ENCODE results near the gene SYNDIG1.

Gene SYNDIG1

DNA sequence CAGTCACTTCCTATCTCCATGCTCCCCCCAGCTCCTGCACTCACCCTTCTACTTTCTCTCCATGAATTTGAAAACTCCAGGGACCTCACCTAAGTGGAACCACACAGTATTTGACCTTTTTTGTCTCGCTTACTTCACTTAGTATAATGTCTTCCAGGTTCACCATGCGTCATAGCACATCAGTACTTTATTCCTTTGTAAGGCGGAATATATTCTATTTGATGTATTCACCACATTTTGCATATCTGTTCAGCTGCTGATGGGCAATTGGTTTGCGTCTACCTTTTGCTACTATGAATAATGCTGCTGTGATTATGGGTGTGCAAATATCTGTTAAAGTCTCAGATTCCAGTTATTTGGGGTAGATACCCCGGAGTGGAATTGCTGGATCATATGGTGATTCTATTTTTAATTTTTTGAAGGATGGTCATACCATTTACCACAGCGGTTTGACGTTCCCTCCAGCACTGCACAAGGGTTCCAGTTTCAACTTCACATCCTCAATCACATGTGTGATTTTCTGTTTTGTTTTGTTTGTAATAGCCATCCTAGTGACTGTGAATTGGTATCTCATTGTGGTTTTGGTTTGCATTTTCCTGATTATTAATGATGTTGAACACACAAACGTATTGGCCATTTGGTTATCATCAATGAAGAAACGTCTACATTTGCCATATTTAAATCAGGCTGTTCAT lies 20.3 kb upstream of the SYNDIG1 start:
- DNase-seq = no peak

DNA sequence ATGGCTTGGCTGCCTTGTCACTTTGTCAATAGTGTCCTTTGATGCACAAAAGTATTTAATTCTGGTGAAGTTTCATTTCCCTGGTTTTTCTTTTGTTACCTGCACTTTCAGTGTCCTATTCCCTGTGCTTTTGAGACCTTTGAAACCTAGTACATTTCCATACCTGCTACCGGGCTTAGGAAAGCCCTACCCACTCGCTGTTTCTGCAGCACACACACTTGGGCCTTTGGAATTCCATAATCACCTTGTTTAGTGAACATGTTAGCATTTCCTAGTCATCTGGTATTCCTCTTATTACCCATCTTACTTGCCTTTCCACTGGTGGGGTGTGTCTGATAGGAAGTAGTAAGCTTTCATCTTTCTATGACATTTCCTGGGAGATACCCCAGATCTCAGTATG lies 19.3 kb upstream of the SYNDIG1 start:
- no peak for DNase-seq

DNA sequence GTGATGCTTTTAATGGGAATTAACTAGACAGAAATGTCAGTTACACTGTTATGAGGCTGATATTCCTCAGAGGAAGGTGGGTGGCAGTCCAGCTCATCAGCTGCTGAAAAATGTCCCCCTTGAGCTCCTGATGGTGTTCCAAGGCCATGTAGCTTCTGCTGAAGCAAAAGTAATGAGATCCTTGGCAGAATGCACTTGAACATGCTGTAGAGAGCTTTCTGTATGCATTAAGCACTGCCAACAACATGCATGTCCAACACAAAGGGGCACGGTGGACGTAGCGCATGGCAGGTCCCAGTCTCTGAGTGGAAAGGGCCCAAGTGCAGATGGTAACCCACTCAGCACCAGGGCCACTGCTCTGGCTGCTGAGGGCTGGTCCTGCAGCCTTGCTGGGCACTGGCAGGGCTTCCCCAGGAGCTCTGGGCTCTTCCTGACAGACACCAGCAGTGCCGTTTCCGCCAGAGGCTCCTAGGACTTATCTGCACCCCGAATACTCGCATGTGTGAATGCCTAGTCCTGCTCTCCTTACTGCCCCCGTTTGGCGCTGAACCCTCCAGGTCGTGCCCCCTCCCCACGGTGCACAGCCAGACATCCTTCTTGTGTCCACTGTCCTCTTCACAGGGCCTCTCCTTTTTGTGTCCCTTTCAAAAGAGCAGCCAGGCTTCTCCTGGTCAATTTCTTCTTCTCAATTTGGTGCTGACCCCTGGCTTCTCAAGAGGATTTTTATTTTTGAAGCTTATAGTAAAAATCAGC lies 18.6 kb upstream of the SYNDIG1 start:
- DNase-seq = no peak

DNA sequence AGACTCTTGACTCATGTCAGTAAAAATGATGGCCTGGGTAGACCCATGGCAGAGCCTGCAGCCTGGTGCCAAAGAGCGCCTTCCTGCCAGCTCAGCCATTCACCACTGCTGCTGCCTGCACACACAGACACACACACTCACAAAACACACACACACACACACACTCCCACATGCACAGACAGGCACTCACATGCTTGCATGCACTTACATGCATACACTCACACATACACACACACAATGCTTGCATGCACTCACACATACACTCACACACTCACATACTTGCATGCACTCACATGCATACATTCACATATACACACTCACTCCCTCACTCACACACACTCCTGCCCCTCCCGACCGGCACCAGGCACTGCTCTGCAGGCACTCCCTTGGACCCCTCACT lies 18.0 kb upstream of the SYNDIG1 start:
- no peak for DNase-seq

DNA sequence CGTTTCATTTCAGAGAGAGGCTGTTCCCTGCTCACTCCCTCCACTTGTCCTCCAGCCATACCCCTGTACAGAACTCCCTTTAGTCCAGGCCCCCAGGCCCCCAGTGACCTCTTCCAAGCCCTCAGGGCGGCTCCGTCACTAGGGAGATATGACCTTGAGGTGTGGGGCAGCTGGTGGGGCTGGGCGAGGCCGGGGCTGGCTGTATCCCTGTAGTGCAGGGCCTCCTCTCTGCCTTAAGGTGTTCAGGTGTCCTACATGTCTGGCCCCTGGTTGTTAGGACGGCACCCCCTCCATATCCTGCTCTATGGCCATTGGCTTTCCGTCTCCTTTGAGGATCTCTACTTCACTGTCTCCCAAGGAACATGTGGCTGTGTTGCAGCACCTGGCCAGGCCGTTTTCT lies 17.4 kb upstream of the SYNDIG1 start:
- DNase-seq = no peak

DNA sequence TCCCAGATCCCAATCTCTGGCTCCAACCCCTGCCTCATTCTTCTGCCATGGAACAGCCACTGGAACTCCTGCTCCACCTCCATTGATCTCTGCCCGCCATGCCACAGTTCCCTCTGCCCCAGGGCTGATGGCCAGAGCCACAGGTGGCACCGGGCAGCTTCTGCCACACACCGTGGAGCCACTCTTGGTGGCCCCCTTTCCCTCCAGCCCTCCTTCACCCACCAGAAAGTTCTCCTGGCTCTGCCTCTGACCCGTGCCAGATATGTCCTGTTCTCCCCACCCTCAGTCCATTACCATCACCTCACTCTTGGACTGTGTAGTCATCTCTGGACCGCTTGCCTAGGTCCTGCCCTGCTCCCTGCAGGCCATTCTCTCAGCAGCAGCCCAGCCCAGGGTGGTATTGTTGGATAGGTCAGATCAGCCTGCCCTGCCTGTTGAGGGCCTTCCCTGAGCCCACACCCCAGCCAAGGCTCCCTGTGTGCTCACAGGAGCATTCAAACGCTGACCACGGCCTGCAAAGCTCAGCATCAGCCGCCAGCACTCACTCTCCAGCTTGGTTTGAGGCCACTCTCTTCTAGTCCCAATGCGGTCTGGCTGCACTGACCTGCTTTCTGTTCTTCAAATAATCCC lies 16.8 kb upstream of the SYNDIG1 start:
- DNase-seq = no peak

DNA sequence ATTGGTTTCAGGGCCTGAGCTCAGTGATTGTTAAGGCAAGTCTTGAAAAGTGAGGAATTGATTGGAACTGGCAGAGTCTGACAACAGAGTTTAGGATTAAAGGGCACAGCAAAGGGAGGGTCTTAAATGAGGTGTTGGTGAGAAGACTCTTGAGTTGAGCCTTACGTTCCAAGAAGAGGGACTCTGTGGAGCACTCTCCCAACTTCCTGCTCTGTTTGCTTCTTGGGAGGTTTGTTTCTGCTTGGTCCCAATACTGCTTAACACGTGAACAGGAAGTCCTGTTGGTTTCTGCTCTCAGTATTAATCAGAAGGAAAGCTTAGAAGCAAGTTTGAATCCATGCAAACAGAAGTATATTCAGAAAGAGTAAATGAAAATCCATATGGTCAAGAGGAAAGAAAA lies 15.6 kb upstream of the SYNDIG1 start:
- no peak for DNase-seq

DNA sequence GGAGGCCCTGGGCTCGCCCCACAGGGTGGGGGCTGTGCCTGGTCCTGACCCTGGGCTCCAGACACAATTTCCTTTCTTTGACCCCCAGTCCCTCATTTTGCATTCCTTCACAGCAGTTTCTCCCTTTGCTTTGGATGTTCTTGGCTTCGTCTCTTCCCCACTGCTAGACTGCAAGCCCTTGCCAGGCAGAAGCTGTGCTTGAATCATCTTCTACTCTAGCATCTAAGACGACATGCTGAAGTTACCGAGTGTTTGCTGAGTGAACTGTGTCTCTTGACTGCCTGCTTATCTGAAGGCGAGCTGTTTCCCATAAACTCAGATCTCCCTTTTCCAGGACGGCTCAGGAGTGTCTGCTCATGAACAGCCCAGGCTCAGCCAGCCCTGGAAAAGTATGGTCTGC lies 14.3 kb upstream of the SYNDIG1 start:
- DNase-seq = no peak

DNA sequence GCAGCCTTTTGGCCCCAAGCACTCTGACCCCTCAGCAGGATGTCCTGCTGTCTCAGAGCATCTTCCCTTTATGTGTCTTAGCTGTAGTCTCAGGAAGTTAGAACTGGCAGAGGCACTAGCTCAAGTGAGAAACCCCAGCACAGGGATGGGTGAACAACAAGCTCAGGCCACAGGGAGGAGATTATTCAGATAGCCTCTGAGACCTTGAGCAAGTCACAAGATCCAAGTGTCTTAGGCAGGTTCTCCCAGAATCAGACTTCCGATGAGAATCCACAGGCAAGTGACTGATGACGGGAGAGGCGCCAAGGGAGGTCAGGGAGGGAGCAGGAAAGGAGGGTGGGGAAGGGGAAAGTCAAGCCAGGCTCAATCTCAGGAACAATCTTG lies 13.0 kb upstream of the SYNDIG1 start:
- DNase-seq = no peak

DNA sequence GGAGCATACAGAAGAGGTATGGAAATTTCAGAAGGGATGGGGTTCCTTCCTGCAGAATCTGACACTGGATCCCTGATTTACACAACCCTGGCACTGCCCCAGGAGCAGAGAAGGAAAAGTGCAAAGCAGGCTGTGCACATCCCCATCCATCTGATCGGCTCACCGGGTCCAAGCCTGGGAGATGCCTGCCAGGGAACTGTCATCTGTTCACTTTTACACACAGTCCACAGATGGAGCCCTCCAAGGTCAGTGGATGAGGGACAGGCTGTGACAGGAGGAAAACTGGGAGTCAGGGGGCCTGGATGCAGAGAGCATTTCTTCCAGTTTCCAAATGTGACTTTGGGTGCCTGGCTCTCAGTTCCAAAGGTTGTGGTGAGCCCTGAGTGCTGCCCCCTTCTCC lies 11.0 kb upstream of the SYNDIG1 start:
- no peak for DNase-seq

DNA sequence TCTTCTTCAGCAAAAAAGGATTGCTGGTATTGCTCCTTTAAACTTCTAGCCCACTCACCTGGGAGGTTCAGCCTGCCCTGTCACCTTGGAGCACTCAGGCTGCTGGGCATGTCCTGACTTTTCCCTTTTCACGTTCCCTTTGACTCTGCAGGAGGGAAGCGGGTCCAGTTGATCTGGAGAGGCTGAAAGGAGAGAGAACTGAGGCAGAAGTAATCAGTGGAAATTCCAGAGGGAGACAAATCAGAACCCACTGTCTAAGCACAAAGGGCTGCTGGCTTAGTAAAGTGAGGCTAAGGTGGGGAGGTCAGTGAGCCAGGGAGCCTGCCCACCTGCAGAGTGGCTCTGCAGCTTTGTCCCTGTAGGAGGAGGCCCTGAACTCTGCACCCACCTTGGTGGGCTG lies 9.7 kb upstream of the SYNDIG1 start:
- no peak for DNase-seq

DNA sequence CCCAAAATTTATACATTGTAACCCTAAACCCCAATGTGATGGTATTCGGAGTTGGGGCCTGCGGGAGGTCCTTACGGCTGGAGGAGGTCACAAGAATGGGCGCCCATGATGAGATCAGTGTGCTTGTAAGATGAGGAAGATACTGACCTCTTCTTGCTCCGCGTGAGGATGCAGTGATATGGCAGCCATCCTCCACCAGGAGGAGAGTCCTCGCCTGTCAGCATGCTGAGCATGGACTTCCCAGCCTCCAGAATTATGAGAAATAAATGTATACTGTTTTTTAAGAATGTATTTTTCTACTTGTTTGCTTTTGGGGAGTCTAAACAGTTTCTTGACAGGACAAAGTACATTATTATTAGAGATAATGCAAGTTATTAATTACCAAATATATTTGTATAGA lies 8.7 kb upstream of the SYNDIG1 start:
- no peak for DNase-seq

DNA sequence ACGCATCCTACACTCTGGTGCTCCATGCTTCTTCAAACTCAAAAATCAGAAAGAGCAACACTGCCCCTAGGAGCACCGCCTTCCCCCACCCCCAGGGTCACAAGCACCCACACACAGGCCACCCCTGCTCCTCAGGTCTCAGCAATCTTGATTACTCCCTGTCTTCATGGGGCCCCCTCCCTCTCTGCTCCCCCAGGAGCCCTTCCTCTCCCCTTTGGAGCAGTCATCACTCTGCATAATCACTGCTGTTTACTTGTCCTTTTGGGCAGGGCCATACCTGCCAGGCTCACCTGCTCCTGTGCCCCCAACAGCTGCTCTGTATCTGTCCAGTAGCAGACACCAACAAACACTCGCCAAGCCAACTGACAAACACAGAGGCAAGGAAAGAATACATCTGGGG lies 7.6 kb upstream of the SYNDIG1 start:
- DNase-seq = no peak

DNA sequence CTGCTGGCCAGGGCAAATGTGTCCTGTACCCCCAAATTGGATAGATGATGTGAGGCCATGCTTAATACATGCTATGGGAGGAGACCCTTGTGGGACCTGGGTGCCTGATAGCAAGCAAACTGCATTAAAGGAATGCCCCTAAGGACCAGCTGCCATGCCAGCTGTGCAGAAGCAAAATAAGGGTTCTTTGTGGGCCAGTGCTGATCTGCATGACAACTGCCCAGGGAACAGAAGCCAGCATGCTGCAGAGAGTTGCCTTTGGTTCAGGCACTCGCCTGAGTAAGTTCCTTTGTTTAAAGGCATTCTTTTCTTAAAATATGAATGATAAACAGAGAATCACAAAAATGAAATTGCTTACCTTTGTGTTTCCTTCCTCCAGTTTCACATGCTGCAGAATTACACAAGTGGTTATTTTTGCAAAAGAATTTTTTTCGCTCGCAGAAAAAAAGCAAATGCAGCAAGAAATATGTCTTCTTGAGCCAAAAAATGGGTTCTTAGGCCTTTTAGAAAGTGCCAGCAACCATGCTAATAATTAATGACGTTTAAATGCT lies 6.9 kb upstream of the SYNDIG1 start:
- DNase-seq = no peak

DNA sequence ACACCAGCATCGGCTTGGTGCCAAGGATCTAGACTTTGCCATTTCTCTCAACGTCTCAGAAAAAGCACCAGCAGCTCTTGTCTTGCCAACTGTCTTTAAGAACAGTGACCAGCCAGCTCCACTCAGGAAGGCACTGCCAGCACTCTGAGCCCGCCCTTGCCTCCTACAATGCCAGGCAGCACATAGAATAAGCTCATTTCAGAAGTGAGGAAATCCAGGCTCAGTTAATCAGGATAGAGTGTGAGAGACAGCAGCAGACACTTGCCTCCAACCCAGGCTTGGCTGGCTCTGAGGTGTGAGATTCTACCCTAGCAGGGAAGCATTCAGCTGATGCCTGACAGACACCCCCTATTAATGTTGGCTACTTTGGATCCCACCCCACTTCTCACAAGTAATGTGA lies 4.3 kb upstream of the SYNDIG1 start:
- no peak for DNase-seq

DNA sequence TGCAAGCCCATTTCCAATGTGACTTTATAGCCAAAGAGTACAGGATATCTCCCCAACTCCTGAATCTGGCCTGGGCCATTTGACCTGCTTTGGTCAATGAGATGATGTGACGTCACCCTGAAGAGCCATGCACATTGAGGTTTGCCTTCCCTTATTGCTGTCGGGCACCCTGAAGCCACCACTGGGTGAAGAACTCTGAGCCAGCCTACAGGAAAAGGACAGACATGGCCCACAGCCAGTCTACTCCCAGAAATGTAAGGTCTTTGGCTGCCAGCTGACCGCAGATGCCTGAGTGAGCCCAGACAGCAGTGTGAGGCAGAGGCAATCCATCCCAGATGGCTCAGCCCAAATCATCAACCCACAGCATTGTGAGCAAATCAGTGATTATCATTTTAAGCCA lies 3.7 kb upstream of the SYNDIG1 start:
- no peak for DNase-seq

DNA sequence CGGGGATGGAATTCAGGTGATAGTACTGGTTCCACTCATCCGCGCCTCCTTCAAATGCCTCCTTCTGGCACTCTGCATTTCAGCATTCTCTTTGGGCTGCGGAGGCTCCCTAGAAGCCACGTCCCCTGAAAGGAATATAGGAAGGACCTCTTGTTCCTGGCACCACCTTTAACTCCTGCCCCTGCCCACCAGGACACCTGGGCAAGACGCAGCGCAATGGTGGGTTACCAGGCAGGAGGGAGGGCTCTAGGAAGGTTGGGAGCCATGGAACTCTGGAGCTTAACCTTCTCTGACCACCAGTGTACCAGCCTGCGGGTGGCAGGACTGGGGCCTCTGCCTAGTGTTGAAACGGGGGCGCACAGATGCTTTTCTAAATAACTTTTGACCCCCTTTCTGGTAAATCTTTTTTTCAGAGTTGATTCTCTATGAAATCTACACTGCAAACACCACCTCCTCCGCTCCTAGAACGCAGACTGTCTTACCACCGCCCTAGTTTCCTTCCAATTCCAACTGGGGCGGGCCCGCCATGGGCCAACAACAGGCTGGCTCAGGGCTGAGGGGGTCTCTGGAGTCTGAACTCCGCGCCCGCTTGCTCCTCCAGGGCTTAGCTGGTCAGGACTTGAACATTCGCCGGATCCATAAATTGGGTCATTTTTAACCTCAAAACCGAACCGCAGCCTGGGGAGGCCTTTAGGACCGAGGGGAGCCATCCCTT lies 871 bp upstream of the SYNDIG1 start:
- no peak for DNase-seq

DNA sequence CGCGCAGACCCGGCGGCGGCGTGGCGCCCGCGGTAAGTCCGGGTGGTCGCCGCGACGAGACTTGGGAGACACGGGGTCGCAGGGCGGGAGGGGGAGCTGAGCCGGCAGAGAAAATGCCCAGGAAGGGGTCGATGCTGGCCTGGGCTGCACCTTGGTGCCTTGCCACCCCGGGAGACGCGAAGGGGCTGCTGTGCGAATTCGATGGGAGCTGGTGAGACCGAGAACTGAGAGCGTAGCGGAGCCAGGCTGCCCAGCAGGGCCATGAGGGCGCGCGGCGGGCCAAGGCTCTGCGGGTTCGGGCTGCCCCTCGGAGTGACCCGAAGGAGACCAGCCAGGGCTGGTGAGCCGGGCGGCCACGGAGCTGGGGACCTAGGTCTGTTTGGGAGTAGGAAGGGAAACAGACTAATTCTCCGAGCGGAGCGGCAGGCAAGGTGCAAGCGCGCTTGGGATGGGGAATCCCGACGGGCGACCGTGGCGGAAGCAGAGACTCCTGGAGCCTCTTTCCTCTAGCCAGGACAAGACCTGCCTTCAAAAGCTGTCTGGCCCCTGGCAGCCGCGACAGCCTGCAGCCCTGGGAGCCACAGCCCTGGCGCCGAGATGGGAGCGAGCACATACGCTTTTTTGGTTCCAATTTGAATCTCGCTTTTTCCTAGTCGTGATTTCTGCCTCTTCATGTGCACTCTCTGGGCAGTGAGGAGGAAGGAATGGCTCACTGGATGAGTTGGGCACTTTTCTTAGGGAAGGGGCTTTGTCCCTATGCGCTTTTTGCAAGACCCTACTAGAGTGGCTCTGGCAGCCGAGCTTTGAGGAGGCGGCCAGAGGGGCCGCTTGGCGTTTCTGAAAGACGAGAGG lies 691 bp downstream of the SYNDIG1 start:
- no peak for DNase-seq

DNA sequence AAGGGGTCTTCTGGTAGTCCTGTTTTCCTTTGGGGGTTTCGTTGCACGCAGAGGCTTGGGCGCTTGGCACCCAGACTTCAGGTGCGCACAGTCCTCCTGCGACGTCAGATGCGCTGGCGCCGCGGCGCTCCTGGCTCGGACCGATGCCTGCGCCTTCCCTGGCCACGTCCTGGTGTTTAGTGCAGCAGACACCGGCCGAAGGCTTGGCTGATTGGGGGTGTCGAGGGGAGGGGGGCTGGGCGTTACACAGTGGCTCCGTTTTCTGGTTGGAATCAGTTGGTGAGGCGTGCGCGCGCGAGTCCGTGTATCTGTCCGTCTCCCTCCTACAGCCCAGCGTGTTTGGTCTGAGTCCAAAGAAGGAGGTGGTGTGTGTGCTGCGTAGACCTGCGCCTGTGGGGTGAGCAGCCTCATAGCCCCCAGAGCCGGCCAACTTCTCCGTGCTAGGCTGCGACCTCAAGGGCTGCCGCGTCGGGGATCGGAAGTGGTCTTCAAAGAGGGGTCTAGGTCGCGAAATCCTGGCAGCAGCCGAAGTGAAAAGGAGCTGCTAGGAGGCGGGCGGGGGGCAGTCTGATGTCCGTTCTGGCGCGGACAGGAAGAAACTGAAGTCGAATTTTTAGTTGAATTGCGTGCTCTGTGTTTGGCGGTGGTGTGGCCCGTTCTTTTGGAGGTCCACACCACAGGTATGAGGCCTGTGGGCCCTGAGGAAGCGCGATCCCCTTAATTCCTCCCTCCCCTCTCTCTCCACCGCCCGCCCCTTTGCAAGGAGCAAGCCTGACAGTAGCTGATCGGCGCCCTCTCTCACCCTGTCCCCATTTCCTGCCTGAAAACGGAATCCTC lies 1.5 kb downstream of the SYNDIG1 start:
- no peak for DNase-seq

DNA sequence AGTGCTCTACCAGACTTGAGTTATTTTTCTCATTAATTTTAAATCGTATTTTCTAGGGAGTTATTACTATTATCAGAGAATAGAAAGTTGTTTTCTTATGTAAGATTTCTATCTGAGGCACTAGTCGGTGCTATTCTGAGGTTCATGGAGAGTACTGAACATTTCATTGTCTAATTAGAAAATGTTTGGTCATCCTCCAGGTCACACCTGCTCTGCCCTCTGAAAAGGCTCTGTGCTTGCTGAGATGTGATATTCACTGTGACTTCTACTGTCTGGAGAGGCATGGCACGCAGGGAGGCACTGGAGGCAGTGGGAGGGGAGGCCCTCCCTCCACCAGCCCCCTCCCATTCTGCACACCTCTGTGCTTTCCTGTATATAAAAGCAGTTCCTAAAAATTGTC lies 3.0 kb downstream of the SYNDIG1 start:
- DNase-seq = no peak

DNA sequence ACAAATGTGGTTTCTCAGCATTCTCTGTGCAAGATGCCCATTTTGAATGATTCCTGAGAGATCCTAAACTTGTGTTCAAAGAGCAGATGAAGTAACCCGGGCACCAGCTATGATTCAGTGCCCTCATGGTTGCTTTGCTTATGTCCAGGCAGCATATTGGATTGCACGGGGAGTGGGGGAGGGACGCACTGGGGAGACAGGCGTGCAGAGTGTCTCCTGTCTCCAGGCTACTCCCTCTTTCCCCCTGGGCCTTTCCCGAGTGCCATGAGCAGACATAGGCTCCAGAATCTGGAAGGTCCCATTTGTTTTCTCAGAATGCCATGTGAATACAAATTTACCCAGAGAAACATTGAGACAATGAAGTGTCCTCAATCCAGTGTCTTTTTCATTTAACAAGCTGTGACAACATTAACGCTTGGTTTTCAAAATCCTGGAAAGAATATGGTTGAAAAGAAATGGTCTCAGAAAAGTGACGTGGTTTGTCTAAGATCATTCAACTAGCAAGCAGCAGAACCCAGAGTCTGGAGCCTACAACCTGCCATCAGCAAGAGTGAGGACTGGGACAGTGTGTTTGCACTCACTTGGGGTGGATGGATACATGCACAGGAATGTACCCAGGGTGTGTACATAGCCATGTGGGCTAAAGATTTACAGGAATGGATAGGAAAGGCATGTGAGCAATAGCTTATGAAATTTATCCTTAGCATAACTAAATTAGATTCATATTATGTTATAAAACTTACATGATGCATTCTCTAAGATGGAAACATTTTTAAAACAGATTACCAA lies 4.2 kb downstream of the SYNDIG1 start:
- no peak for DNase-seq
